Stomach smooth muscle (tissue), 2 donors: ENCODE data around the gene RPS6KB1.
"Not testable (repeated sequence)": the region's sequence is repeated elsewhere in the genome, so short reads cannot be mapped to it uniquely, and the experiment has no call there.

ENCODE experiments used
- H3K27ac ChIP-seq: one replicate; pipeline ENCODE4 v1.7.0; 2013; ENCODE audit warnings: mild to moderate bottlenecking, low read length, inconsistent platforms
- H3K27me3 ChIP-seq, 2 donors: one replicate each; pipeline ENCODE4 v1.7.0; 2013; ENCODE audit warnings: low read length in 2 of 2; ENCODE audit not compliant: insufficient read depth in 2 of 2, control insufficient read depth in 1 of 2
- H3K36me3 ChIP-seq, 2 donors: one replicate each; pipeline ENCODE4 v1.7.0; 2013; ENCODE audit warnings: low read length in 2 of 2; ENCODE audit not compliant: control insufficient read depth in 2 of 2, insufficient read depth in 2 of 2
- H3K4me1 ChIP-seq: one replicate; pipeline ENCODE4 v1.7.0; 2013; ENCODE audit warnings: low read length; ENCODE audit not compliant: control insufficient read depth, insufficient read depth
- H3K4me3 ChIP-seq, 2 donors: one replicate each; pipeline ENCODE4 v1.7.0; 2013; ENCODE audit warnings: low read length in 2 of 2
- H3K9ac ChIP-seq, 2 donors: one replicate each; pipeline ENCODE4 v1.7.0; 2013; ENCODE audit warnings: low read length in 2 of 2, mild to moderate bottlenecking in 1 of 2
- H3K9me3 ChIP-seq, 2 donors: one replicate each; pipeline ENCODE4 v1.7.0; 2013; ENCODE audit warnings: low read length in 2 of 2; ENCODE audit not compliant: control insufficient read depth in 2 of 2
- donor health status: healthy.
- donor health status: Pancreatic carcinoma.

Gene RPS6KB1

GRCh38 chr17:59853168-59853918 lies 39.6 kb upstream of the RPS6KB1 start:
- no peaks in the 10 kb centered on the region for H3K36me3 ChIP-seq
- H3K9me3 ChIP-seq: no peaks in the 10 kb centered on the region
- no peaks in the 10 kb centered on the region for H3K27me3 ChIP-seq
- H3K4me3 ChIP-seq: no peak overlapping the region
- no peak overlapping the region for H3K9ac ChIP-seq
- H3K27ac ChIP-seq: no peak overlapping the region
- peaks cover 11% of the 10 kb centered on the region for H3K4me1 ChIP-seq

GRCh38 chr17:59853919-59854729 lies 38.8 kb upstream of the RPS6KB1 start:
- H3K9me3 ChIP-seq, H3K27me3 ChIP-seq, H3K27ac ChIP-seq, H3K36me3 ChIP-seq, H3K9ac ChIP-seq, H3K4me3 ChIP-seq: not testable (repeated sequence)
- H3K4me1 ChIP-seq: peaks cover 11% of the 10 kb centered on the region

- peaks cover under 1% of the 10 kb centered on the region for H3K4me1 ChIP-seq
- no peaks in the 10 kb centered on the region for H3K9me3 ChIP-seq
- no peaks in the 10 kb centered on the region for H3K27me3 ChIP-seq
- no peak overlapping the region for H3K27ac ChIP-seq
- no peak overlapping the region for H3K4me3 ChIP-seq
- H3K9ac ChIP-seq: no peak overlapping the region
- peaks cover 0 to 5% of the 10 kb centered on the region in 2 donors for H3K36me3 ChIP-seq
Observed at GRCh38 chr17:59856859-59857794, 35.8 kb upstream of the RPS6KB1 start.

- Histone ChIP-seq H3K9me3 (no peaks in the 10 kb centered on the region), H3K4me1 (no peaks in the 10 kb centered on the region), H3K27me3 (no peaks in the 10 kb centered on the region), H3K27ac (no peak overlapping the region), H3K36me3 (peaks cover 2 to 5% of the 10 kb centered on the region in 2 donors), H3K4me3 (no peak overlapping the region), H3K9ac (no peak overlapping the region)
Observed at GRCh38 chr17:59858167-59858816, 34.6 kb upstream of the RPS6KB1 start.

- Histone ChIP-seq H3K27ac (no peak overlapping the region), H3K4me3 (no peak overlapping the region), H3K36me3 (peaks cover 2 to 5% of the 10 kb centered on the region in 2 donors), H3K27me3 (no peaks in the 10 kb centered on the region), H3K9me3 (no peaks in the 10 kb centered on the region), H3K9ac (no peak overlapping the region), H3K4me1 (no peaks in the 10 kb centered on the region)
Observed at GRCh38 chr17:59858932-59859331, 34.0 kb upstream of the RPS6KB1 start.

GRCh38 chr17:59859444-59860025 lies 33.4 kb upstream of the RPS6KB1 start:
- H3K27ac ChIP-seq: no peak overlapping the region
- no peak overlapping the region for H3K4me3 ChIP-seq
- no peak overlapping the region for H3K9ac ChIP-seq
- H3K4me1 ChIP-seq: no peaks in the 10 kb centered on the region
- no peaks in the 10 kb centered on the region for H3K9me3 ChIP-seq
- H3K36me3 ChIP-seq: peaks cover 2 to 5% of the 10 kb centered on the region in 2 donors
- H3K27me3 ChIP-seq: no peaks in the 10 kb centered on the region

GRCh38 chr17:59863616-59864015 lies 29.3 kb upstream of the RPS6KB1 start:
- Histone ChIP-seq H3K27ac (no peak overlapping the region), H3K36me3 (peaks cover 2 to 18% of the 10 kb centered on the region in 2 donors), H3K4me1 (no peaks in the 10 kb centered on the region), H3K9me3 (no peaks in the 10 kb centered on the region), H3K27me3 (no peaks in the 10 kb centered on the region), H3K4me3 (no peak overlapping the region), H3K9ac (no peak overlapping the region)

- H3K4me1 ChIP-seq: no peaks in the 10 kb centered on the region
- H3K4me3 ChIP-seq: no peak overlapping the region
- H3K36me3 ChIP-seq: peaks cover 2 to 14% of the 10 kb centered on the region in 2 donors
- no peak overlapping the region for H3K9ac ChIP-seq
- H3K27me3 ChIP-seq: no peaks in the 10 kb centered on the region
- H3K27ac ChIP-seq: no peak overlapping the region
- H3K9me3 ChIP-seq: no peaks in the 10 kb centered on the region
Observed at GRCh38 chr17:59869941-59870218, 23.0 kb upstream of the RPS6KB1 start.

GRCh38 chr17:59870482-59870881 lies 22.4 kb upstream of the RPS6KB1 start:
- Histone ChIP-seq H3K27ac (no peak overlapping the region), H3K4me1 (no peaks in the 10 kb centered on the region), H3K27me3 (no peaks in the 10 kb centered on the region), H3K9ac (no peak overlapping the region), H3K36me3 (peaks cover 2 to 11% of the 10 kb centered on the region in 2 donors), H3K4me3 (no peak overlapping the region), H3K9me3 (no peaks in the 10 kb centered on the region)

GRCh38 chr17:59872351-59872750 lies 20.6 kb upstream of the RPS6KB1 start:
- Histone ChIP-seq H3K4me3 (no peak overlapping the region), H3K4me1 (no peaks in the 10 kb centered on the region), H3K9ac (no peak overlapping the region), H3K36me3 (peaks cover 9 to 13% of the 10 kb centered on the region in 2 donors), H3K9me3 (no peaks in the 10 kb centered on the region), H3K27me3 (no peaks in the 10 kb centered on the region), H3K27ac (no peak overlapping the region)
